PFSK-1 (cell line): ENCODE results near the gene POLD1.

Experiments used
- FOXP2 ChIP-seq: optimal IDR thresholded peaks from 2 replicates; pipeline ENCODE3; 2011; ENCODE audit warnings: borderline replicate concordance, control low read depth, inconsistent platforms; ENCODE audit not compliant: insufficient read depth; ENCODE audit errors: extremely low read length, extremely low read depth
- POLR2AphosphoS5 ChIP-seq: IDR thresholded peaks from 2 replicates; pipeline ENCODE4 v1.6.1; 2012; ENCODE audit warnings: low read depth, mild to moderate bottlenecking, control low read depth, low read length, moderate library complexity
- SIN3A ChIP-seq: IDR thresholded peaks from 2 replicates; pipeline ENCODE4 v1.6.1; 2012; ENCODE audit warnings: mild to moderate bottlenecking, low read length, moderate library complexity, borderline replicate concordance; ENCODE audit not compliant: insufficient read depth
- TAF1 ChIP-seq: IDR thresholded peaks from 2 replicates; pipeline ENCODE4 v1.6.1; 2012; ENCODE audit warnings: low read length, control low read depth, borderline replicate concordance; ENCODE audit not compliant: insufficient read depth
- TF ChIP-seq, protein P1 (sequence below), 2 experiments: IDR thresholded peaks; 2 replicates each; pipeline versions ENCODE4 v1.6.1 to v1.8.0; 2011 to 2012; ENCODE audit warnings: low read depth in 2 of 2, low read length in 2 of 2, control low read depth in 1 of 2, inconsistent platforms in 1 of 2, mild to moderate bottlenecking in 1 of 2, moderate library complexity in 1 of 2; ENCODE audit not compliant: insufficient read depth in 1 of 2

DNA sequence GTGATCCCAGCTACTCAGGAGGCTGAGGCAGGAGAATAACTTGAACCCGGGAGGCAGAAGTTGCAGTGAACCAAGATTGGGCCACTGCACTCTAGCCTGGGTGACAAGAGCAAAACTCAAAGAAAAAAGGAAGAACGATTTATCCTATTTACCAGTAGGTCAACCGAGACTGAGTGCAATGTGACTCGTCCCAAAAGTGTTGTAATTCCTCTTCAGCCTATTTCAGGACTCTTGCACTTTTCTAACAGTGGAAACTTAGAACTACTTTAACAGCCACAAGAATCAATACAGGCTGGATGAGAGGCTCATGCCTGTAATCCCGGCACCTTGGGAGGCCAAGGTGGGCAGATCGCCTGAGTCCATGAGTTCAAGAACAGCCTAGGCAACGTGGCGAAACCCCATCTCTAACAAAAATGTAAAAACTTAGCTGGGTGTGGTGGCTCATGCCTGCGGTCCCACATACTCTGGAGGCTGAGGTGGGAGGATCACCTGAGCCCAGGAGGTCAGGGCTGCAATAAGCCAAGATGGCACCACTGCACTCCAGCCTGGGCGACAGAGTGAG lies 12.2 kb upstream of the POLD1 start:
- TF ChIP-seq POLR2AphosphoS5 (no peak), TAF1 (no peak), FOXP2 (no peak), SIN3A (no peak)
- TF ChIP-seq, protein P1, sequence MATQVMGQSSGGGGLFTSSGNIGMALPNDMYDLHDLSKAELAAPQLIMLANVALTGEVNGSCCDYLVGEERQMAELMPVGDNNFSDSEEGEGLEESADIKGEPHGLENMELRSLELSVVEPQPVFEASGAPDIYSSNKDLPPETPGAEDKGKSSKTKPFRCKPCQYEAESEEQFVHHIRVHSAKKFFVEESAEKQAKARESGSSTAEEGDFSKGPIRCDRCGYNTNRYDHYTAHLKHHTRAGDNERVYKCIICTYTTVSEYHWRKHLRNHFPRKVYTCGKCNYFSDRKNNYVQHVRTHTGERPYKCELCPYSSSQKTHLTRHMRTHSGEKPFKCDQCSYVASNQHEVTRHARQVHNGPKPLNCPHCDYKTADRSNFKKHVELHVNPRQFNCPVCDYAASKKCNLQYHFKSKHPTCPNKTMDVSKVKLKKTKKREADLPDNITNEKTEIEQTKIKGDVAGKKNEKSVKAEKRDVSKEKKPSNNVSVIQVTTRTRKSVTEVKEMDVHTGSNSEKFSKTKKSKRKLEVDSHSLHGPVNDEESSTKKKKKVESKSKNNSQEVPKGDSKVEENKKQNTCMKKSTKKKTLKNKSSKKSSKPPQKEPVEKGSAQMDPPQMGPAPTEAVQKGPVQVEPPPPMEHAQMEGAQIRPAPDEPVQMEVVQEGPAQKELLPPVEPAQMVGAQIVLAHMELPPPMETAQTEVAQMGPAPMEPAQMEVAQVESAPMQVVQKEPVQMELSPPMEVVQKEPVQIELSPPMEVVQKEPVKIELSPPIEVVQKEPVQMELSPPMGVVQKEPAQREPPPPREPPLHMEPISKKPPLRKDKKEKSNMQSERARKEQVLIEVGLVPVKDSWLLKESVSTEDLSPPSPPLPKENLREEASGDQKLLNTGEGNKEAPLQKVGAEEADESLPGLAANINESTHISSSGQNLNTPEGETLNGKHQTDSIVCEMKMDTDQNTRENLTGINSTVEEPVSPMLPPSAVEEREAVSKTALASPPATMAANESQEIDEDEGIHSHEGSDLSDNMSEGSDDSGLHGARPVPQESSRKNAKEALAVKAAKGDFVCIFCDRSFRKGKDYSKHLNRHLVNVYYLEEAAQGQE (IDR thresholded peaks at IDR 0.05; ENCODE audit: insufficient read depth in 1 of 2, low read depth in 2 of 2, low read length in 2 of 2), result no peak
